HepG2 (cell line): ENCODE results near the gene SLC5A4. TPM values are rescaled to one million over a fixed set of nuclear protein-coding genes. Genes with fewer than 3 reads are reported as not detected.

Experiments used
- ATAC-seq: fragments of 200-7000 bp; cut with Tn5 transposase; 3 replicates; pipeline ENCODE4 v1.9.1; 2020; ENCODE audit warnings: mild to moderate bottlenecking, moderate library complexity
- BruUV-seq: library from RNA; stranded (reverse); fragments of 400-500 nt; replicated peaks from 2 replicates; lab custom pipeline; 2021; lab: Mats Ljungman, UMichigan
- CTCF ChIA-PET: fragments of 300-600 bp; formaldehyde crosslinking; extraction: SDS; loops from one replicate; lab custom pipeline; 2021; ENCODE audit warnings: low total read pairs, inconsistent platforms, low intra/inter-chr PET ratio; lab: Yijun Ruan, JAX
- POLR2A ChIA-PET: fragments of 350-600 bp; sonication (Branson Sonifier 250); formaldehyde crosslinking; loops from one replicate; lab custom pipeline; 2020; ENCODE audit warnings: antibody characterized with exemption, inconsistent platforms; lab: Yijun Ruan, JAX
- DNase-seq: peaks from one replicate; pipeline ENCODE4 v3.0.0-alpha.2; 2015; ENCODE audit warnings: low spot score
- FAIRE-seq: peaks from 3 replicates; lab custom pipeline; 2011; peaks lifted over from hg19 to GRCh38; lab: Jason Lieb, UNC
- H2AFZ ChIP-seq: one replicate; pipeline ENCODE4 v1.6.1; 2011; ENCODE audit warnings: low read length, inconsistent platforms
- H3K27ac ChIP-seq: fragments of 300-600 bp; 3 replicates; pipeline ENCODE4 v1.8.0; 2011; ENCODE audit warnings: mixed run types, mild to moderate bottlenecking, mixed read lengths, low read length, inconsistent platforms; ENCODE audit not compliant: insufficient read depth; ENCODE audit errors: extremely low read length
- H3K27me3 ChIP-seq, 2 experiments: fragments of 200-600 bp in 1 of 2; 2 replicates in 1 of 2; 3 replicates in 1 of 2; pipeline versions ENCODE4 v1.6.0 to v1.8.0; 2011; ENCODE audit warnings: low read length in 2 of 2, mild to moderate bottlenecking in 2 of 2, moderate library complexity in 2 of 2, inconsistent platforms in 1 of 2; ENCODE audit not compliant: insufficient read depth in 2 of 2, control insufficient read depth in 1 of 2
- H3K36me3 ChIP-seq, 2 experiments: fragments of 200-600 bp in 1 of 2; replicated peaks in 1 of 2; 2 replicates in 1 of 2; 3 replicates in 1 of 2; pipeline versions ENCODE4 v1.5.1 to v1.8.0; 2011; ENCODE audit warnings: low read length in 2 of 2, inconsistent platforms in 1 of 2; ENCODE audit not compliant: insufficient read depth in 2 of 2, control insufficient read depth in 1 of 2
- H3K4me1 ChIP-seq: 2 replicates; pipeline ENCODE4 v1.5.1; 2012; ENCODE audit warnings: low read length, inconsistent platforms; ENCODE audit not compliant: insufficient read depth
- H3K4me2 ChIP-seq: 2 replicates; pipeline ENCODE4 v1.6.0; 2011; ENCODE audit warnings: low read depth, low read length, inconsistent platforms
- H3K4me3 ChIP-seq, 3 experiments: fragments of 200-600 bp in 1 of 3; sonication (generic), shearing (Covaris generic) in 1 of 3; replicated peaks in 1 of 3; 2 replicates each; pipeline ENCODE4 v1.5.1; 2011 to 2016; ENCODE audit warnings: low read length in 3 of 3, inconsistent platforms in 2 of 3, low read depth in 2 of 3, mild to moderate bottlenecking in 2 of 3, control low read depth in 1 of 3, mixed read lengths in 1 of 3; ENCODE audit not compliant: insufficient read depth in 1 of 3
- H3K79me2 ChIP-seq: one replicate; pipeline ENCODE4 v1.6.1; 2011; ENCODE audit warnings: low read length, inconsistent platforms; ENCODE audit not compliant: insufficient read depth
- H3K9ac ChIP-seq: 2 replicates; pipeline ENCODE4 v1.6.0; 2011; ENCODE audit warnings: mild to moderate bottlenecking, low read depth, low read length, inconsistent platforms; ENCODE audit not compliant: insufficient read depth
- H3K9me3 ChIP-seq: 2 replicates; pipeline ENCODE4 v1.5.1; 2012; ENCODE audit warnings: mild to moderate bottlenecking, low read length
- H4K20me1 ChIP-seq: 2 replicates; pipeline ENCODE4 v1.6.0; 2011; ENCODE audit warnings: inconsistent platforms, mild to moderate bottlenecking, low read length, moderate library complexity; ENCODE audit not compliant: insufficient read depth
- ATAD3A ChIP-seq: sonication (generic); formaldehyde crosslinking; IDR thresholded peaks from 2 replicates; pipeline ENCODE4 v1.4.0; 2020; ENCODE audit warnings: missing genetic modification reagents
- FOXJ3 ChIP-seq: sonication (generic); formaldehyde crosslinking; IDR thresholded peaks from 2 replicates; pipeline ENCODE4 v1.4.0; 2020; ENCODE audit warnings: missing genetic modification reagents, mild to moderate bottlenecking, borderline replicate concordance
- FOXM1 ChIP-seq: sonication (generic); formaldehyde crosslinking; IDR thresholded peaks from 2 replicates; pipeline ENCODE4 v1.5.0; 2020; ENCODE audit warnings: missing genetic modification reagents
- HMGA1 ChIP-seq: sonication (generic); formaldehyde crosslinking; conservative IDR thresholded peaks from 2 replicates; pipeline ENCODE4 v1.4.0; 2020; ENCODE audit warnings: missing genetic modification reagents
- HOXA3 ChIP-seq: sonication (generic); formaldehyde crosslinking; IDR thresholded peaks from 2 replicates; pipeline ENCODE4 v1.5.0; 2020; ENCODE audit warnings: missing genetic modification reagents
- MIXL1 ChIP-seq: IDR thresholded peaks from 2 replicates; pipeline ENCODE4 v1.6.1; 2016
- SOX6 ChIP-seq, 2 experiments: fragments of 450-650 bp in 1 of 2; sonication (generic) in 1 of 2; formaldehyde crosslinking in 1 of 2; IDR thresholded peaks; 2 replicates each; pipeline versions ENCODE4 v1.4.0 to v1.6.1; 2017 to 2020; ENCODE audit warnings: antibody characterized with exemption in 1 of 2, mild to moderate bottlenecking in 1 of 2, missing genetic modification reagents in 1 of 2
- ZNF572 ChIP-seq: sonication (generic); formaldehyde crosslinking; IDR thresholded peaks from 2 replicates; pipeline ENCODE4 v1.5.1; 2020; ENCODE audit warnings: mild to moderate bottlenecking, missing genetic modification reagents
- ZNF644 ChIP-seq: IDR thresholded peaks from 2 replicates; pipeline ENCODE4 v1.6.1; 2016; ENCODE audit warnings: low read depth
- ZNF724P ChIP-seq: sonication (generic); formaldehyde crosslinking; IDR thresholded peaks from 2 replicates; pipeline ENCODE4 v1.8.0; 2022; ENCODE audit warnings: missing genetic modification reagents, borderline replicate concordance
- WGBS: methylation state at CpG from one replicate; pipeline ENCODE4 v1.1.6; 2017; ENCODE audit warnings: low lambda C conversion rate; 5-methylcytosine and 5-hydroxymethylcytosine counted together
- in situ Hi-C: cut with HindIII; loops from 2 replicates; pipeline ENCODE4 v1.10.0; 2017; ENCODE audit warnings: low pct_unique_long_range_greater_than_20kb; ENCODE audit not compliant: extremely low pct_ligation_motif_present
- intact Hi-C: fragments of 100-400 bp; cut with micrococcal nuclease; formaldehyde crosslinking; loops from one replicate; pipeline ENCODE4 v1.10.0; 2022; ENCODE audit not compliant: unreplicated experiment
- polyA plus RNA-seq, 8 experiments: library from polyadenylated mRNA; depleted of rRNA in 3 of 8; stranded (reverse) in 7 of 8; unstranded in 1 of 8; fragments of >200 nt; fragmentation: Illumina TruSeq in 4 of 8; extraction: Trizol in 4 of 8; gene quantifications; 2 replicates each; pipeline versions ENCODE4 v1.2.1 to v1.2.3, GENCODE V29; 2011 to 2016; ENCODE audit warnings: low read depth in 4 of 8, missing spikeins in 1 of 8, mixed read lengths in 1 of 8; ENCODE audit not compliant: insufficient read depth in 1 of 8
- total RNA-seq, 5 experiments: library from RNA; depleted of rRNA; stranded (reverse); fragments of >200 nt; fragmentation: Illumina TruSeq; extraction: Trizol; gene quantifications; 2 replicates each; pipeline ENCODE4 v1.2.3, GENCODE V29; 2016; ENCODE audit warnings: low read depth in 1 of 5
- TF ChIP-seq, protein P1 (sequence below): sonication (generic); formaldehyde crosslinking; IDR thresholded peaks from 2 replicates; pipeline ENCODE4 v1.5.0; 2020; ENCODE audit warnings: mild to moderate bottlenecking, missing genetic modification reagents
- TF ChIP-seq, protein P2 (sequence below): sonication (generic); formaldehyde crosslinking; IDR thresholded peaks from 2 replicates; pipeline ENCODE4 v1.5.1; 2020; ENCODE audit warnings: mild to moderate bottlenecking, missing genetic modification reagents, moderate library complexity

The SLC5A4 gene
- total and polyA plus RNA-seq, 2 of the 13 experiments (the other 11 are each of a cell fraction or from before 2014, with no cell fraction given), result not detected

DNA sequence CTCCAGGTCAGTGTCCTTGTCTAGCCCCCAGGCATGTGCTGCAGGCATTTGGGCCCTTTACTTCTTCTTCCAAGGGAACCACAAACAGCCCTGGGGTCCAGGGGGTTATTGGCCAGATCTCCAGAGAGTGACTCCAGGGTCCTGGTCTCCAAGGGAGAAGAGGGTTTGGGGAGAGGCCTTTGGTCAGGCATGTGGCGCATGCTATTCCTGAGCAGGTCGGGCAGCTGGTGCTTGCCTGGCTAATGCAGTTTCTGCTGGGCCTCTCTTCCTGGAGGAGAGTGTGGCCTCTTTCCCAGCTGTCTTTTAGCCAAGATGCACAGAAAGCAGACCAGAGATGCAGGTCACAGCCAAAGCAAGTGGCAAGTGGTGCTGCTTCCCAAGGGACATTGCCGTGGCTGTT, 46.5 kb downstream of the SLC5A4 start:
- ChIA-PET CTCF (no interaction called here), POLR2A (no interaction called here)
- H3K79me2 ChIP-seq, result no peaks in the 10 kb centered on the region
- H2AFZ ChIP-seq, result no peak overlapping the region
- in situ Hi-C loops, result no loop called here
- no CpG with 5 or more reads among the region's 3 CpGs for WGBS
- H3K27ac ChIP-seq, result no peak overlapping the region
- no peak for DNase-seq
- intact Hi-C loops, result no loop called here
- FAIRE-seq, result no peak
- H3K36me3 ChIP-seq, result no peaks in the 10 kb centered on the region
- no peaks in the 10 kb centered on the region for H4K20me1 ChIP-seq
- no peak for ATAC-seq
- H3K4me1 ChIP-seq, result peaks cover 16% of the 10 kb centered on the region
- no peaks in the 10 kb centered on the region; a peak in 1 of 5 replicates for H3K27me3 ChIP-seq
- no peak overlapping the region for H3K4me2 ChIP-seq
- H3K4me3 ChIP-seq, result no peak overlapping the region
- H3K9ac ChIP-seq, result no peak overlapping the region
- H3K9me3 ChIP-seq, result no peaks in the 10 kb centered on the region
- TF ChIP-seq HMGA1 (CRISPR knock-in tag), result no peak
- no peak for TF ChIP-seq FOXM1 (CRISPR knock-in tag)
- no TSS peak for BruUV-seq

DNA sequence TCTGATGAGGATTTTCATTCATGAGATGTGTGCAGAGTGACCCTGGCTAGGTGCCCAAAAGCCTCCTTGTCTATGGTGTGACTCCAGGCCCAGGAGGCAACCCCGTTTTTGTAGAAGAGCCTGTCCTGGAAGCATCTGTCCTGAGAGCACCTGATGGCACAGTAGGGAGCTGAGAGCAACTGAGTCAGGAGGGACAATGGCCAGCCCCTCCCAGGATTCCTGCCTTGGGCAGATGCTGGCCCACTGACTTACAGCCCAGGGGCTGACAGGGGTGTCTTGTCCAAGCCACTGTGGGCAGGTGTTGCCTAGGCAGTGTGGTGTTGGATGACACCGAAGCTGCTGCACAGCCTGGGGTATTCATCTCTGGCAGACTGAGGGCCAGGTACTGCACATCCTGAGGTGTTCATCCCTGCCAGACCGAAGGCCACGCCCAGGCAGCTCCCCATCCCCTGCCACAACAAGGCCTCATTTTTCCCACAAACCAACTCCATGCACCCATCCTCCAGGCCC, 47.1 kb downstream of the SLC5A4 start:
- intact Hi-C loops, result no loop called here
- ATAC-seq, result no peak
- no peak overlapping the region for H3K4me2 ChIP-seq
- H2AFZ ChIP-seq, result no peak overlapping the region
- H3K9me3 ChIP-seq, result no peaks in the 10 kb centered on the region
- POLR2A ChIA-PET, result no interaction called here
- no peak for FAIRE-seq
- no CpG with 5 or more reads among the region's 4 CpGs for WGBS
- BruUV-seq, result no TSS peak
- DNase-seq, result no peak
- no peak overlapping the region for H3K9ac ChIP-seq
- in situ Hi-C loops, result no loop called here
- H3K27ac ChIP-seq, result no peak overlapping the region
- no peaks in the 10 kb centered on the region for H3K79me2 ChIP-seq
- no peaks in the 10 kb centered on the region; a peak in 1 of 5 replicates for H3K27me3 ChIP-seq
- CTCF ChIA-PET, result no interaction called here
- H3K4me1 ChIP-seq, result peaks cover 17% of the 10 kb centered on the region
- no peaks in the 10 kb centered on the region for H3K36me3 ChIP-seq
- H4K20me1 ChIP-seq, result no peaks in the 10 kb centered on the region
- no peak overlapping the region for H3K4me3 ChIP-seq
- TF ChIP-seq FOXJ3 (CRISPR knock-in tag) (no peak), SOX6 (IDR thresholded peaks at IDR 0.05) (no peak), SOX6 (CRISPR knock-in tag; IDR thresholded peaks at IDR 0.05) (no peak), HOXA3 (CRISPR knock-in tag) (no peak), ATAD3A (CRISPR knock-in tag) (no peak), MIXL1 (CRISPR knock-in tag) (no peak), ZNF724P (CRISPR knock-in tag) (no peak), ZNF644 (no peak), ZNF572 (CRISPR knock-in tag) (no peak)
- TF ChIP-seq, protein P1, sequence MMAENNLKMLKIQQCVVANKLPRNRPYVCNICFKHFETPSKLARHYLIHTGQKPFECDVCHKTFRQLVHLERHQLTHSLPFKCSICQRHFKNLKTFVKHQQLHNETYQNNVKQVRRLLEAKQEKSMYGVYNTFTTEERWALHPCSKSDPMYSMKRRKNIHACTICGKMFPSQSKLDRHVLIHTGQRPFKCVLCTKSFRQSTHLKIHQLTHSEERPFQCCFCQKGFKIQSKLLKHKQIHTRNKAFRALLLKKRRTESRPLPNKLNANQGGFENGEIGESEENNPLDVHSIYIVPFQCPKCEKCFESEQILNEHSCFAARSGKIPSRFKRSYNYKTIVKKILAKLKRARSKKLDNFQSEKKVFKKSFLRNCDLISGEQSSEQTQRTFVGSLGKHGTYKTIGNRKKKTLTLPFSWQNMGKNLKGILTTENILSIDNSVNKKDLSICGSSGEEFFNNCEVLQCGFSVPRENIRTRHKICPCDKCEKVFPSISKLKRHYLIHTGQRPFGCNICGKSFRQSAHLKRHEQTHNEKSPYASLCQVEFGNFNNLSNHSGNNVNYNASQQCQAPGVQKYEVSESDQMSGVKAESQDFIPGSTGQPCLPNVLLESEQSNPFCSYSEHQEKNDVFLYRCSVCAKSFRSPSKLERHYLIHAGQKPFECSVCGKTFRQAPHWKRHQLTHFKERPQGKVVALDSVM, result no peak
- TF ChIP-seq, protein P2, sequence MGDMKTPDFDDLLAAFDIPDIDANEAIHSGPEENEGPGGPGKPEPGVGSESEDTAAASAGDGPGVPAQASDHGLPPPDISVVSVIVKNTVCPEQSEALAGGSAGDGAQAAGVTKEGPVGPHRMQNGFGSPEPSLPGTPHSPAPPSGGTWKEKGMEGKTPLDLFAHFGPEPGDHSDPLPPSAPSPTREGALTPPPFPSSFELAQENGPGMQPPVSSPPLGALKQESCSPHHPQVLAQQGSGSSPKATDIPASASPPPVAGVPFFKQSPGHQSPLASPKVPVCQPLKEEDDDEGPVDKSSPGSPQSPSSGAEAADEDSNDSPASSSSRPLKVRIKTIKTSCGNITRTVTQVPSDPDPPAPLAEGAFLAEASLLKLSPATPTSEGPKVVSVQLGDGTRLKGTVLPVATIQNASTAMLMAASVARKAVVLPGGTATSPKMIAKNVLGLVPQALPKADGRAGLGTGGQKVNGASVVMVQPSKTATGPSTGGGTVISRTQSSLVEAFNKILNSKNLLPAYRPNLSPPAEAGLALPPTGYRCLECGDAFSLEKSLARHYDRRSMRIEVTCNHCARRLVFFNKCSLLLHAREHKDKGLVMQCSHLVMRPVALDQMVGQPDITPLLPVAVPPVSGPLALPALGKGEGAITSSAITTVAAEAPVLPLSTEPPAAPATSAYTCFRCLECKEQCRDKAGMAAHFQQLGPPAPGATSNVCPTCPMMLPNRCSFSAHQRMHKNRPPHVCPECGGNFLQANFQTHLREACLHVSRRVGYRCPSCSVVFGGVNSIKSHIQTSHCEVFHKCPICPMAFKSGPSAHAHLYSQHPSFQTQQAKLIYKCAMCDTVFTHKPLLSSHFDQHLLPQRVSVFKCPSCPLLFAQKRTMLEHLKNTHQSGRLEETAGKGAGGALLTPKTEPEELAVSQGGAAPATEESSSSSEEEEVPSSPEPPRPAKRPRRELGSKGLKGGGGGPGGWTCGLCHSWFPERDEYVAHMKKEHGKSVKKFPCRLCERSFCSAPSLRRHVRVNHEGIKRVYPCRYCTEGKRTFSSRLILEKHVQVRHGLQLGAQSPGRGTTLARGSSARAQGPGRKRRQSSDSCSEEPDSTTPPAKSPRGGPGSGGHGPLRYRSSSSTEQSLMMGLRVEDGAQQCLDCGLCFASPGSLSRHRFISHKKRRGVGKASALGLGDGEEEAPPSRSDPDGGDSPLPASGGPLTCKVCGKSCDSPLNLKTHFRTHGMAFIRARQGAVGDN (CRISPR knock-in tag), result no peak
